GM23248 (cell line): ENCODE data around the gene DPCD. TPM values are rescaled to one million over a fixed set of nuclear protein-coding genes. Genes with fewer than 3 reads are reported as not detected.

Experiments
- DNase-seq: peaks from one replicate; pipeline ENCODE4 v3.0.0-alpha.2; 2015
- H2AFZ ChIP-seq: fragments of 200-600 bp; sonication (generic); 2 replicates; pipeline ENCODE4 v1.6.1; 2016; ENCODE audit warnings: antibody characterized with exemption
- H3F3A ChIP-seq: fragments of 200-600 bp; sonication (generic); 2 replicates; pipeline ENCODE4 v1.6.1; 2016; ENCODE audit warnings: mild to moderate bottlenecking, antibody characterized with exemption, mixed run types; ENCODE audit not compliant: insufficient read depth
- H3K27ac ChIP-seq: fragments of 200-600 bp; sonication (generic); 2 replicates; pipeline ENCODE4 v1.5.1; 2016; ENCODE audit warnings: mild to moderate bottlenecking
- H3K27me3 ChIP-seq: fragments of 200-600 bp; sonication (generic); replicated peaks from 2 replicates; pipeline ENCODE4 v1.6.1; 2016; ENCODE audit warnings: mild to moderate bottlenecking; ENCODE audit not compliant: insufficient read depth
- H3K36me3 ChIP-seq: fragments of 200-600 bp; sonication (generic); 2 replicates; pipeline ENCODE4 v1.6.1; 2016; ENCODE audit warnings: low read depth, mild to moderate bottlenecking
- H3K4me1 ChIP-seq: fragments of 200-600 bp; sonication (generic); 2 replicates; pipeline ENCODE4 v1.6.1; 2016; ENCODE audit warnings: mild to moderate bottlenecking; ENCODE audit not compliant: insufficient read depth
- H3K4me2 ChIP-seq: fragments of 200-600 bp; sonication (generic); one replicate; pipeline ENCODE4 v1.6.1; 2016; ENCODE audit warnings: mild to moderate bottlenecking; ENCODE audit not compliant: unreplicated experiment
- H3K4me3 ChIP-seq: fragments of 200-600 bp; sonication (generic); 2 replicates; pipeline ENCODE4 v1.5.1; 2016; ENCODE audit warnings: mild to moderate bottlenecking
- H3K79me2 ChIP-seq: fragments of 200-600 bp; sonication (generic); 2 replicates; pipeline ENCODE4 v1.6.1; 2016; ENCODE audit warnings: mild to moderate bottlenecking; ENCODE audit not compliant: insufficient read depth
- H3K9ac ChIP-seq: fragments of 200-600 bp; sonication (generic); 2 replicates; pipeline ENCODE4 v1.6.1; 2016; ENCODE audit warnings: mild to moderate bottlenecking
- H3K9me2 ChIP-seq: fragments of 200-600 bp; sonication (generic); 2 replicates; pipeline ENCODE4 v1.6.1; 2016; ENCODE audit warnings: mixed run types, mild to moderate bottlenecking, moderate library complexity; ENCODE audit not compliant: insufficient read depth
- H3K9me3 ChIP-seq: fragments of 200-600 bp; sonication (generic); one replicate; pipeline ENCODE4 v1.6.1; 2017; ENCODE audit warnings: low read depth
- H4K20me1 ChIP-seq: fragments of 200-600 bp; sonication (generic); 2 replicates; pipeline ENCODE4 v1.6.0; 2016; ENCODE audit not compliant: insufficient read depth
- EZH2 ChIP-seq: fragments of 200-600 bp; sonication (generic); IDR thresholded peaks from 2 replicates; pipeline ENCODE4 v1.6.1; 2018; ENCODE audit warnings: antibody characterized with exemption, mild to moderate bottlenecking; ENCODE audit not compliant: insufficient read depth, poor library complexity, severe bottlenecking
- EZH2phosphoT487 ChIP-seq: fragments of 200-600 bp; sonication (generic); IDR thresholded peaks from 2 replicates; pipeline ENCODE4 v1.6.1; 2018; ENCODE audit warnings: antibody characterized with exemption, moderate library complexity, mild to moderate bottlenecking, low read depth; ENCODE audit not compliant: insufficient read depth
- WGBS, 2 experiments: methylation state at CpG; one replicate each; pipeline ENCODE4 v1.1.6; 2015 to 2017; ENCODE audit warnings: low lambda C conversion rate in 2 of 2, low coverage in 1 of 2; ENCODE audit errors: missing lambda C conversion rate in 2 of 2; 5-methylcytosine and 5-hydroxymethylcytosine counted together
- in situ Hi-C: fragments of 300-500 bp; cut with MboI; formaldehyde crosslinking; loops from 2 replicates; pipeline ENCODE4 v1.15.0; 2020
- polyA plus RNA-seq: library from polyadenylated mRNA; unstranded; fragments of >200 nt; fragmentation: Nextera tagmentation; extraction: Ambion mirVana; gene quantifications from 2 replicates; pipeline ENCODE4 v1.2.1, GENCODE V29; 2016
- total RNA-seq: library from RNA; depleted of rRNA; stranded (reverse); fragments of >200 nt; shearing (Covaris generic); gene quantifications from 2 replicates; pipeline ENCODE4 v1.2.3, GENCODE V29; 2014

Gene DPCD
- total and polyA plus RNA-seq, 2 experiments from 2014 or later: 57.9 to 59.9 TPM

- Histone ChIP-seq H3K4me3 (no peak overlapping the region), H3K9me2 (no peaks in the 10 kb centered on the region), H2AFZ (no peak overlapping the region), H3K27me3 (no peaks in the 10 kb centered on the region), H3K36me3 (no peaks in the 10 kb centered on the region), H3K27ac (no peak overlapping the region), H3K4me1 (no peaks in the 10 kb centered on the region), H3F3A (no peaks in the 10 kb centered on the region), H4K20me1 (no peaks in the 10 kb centered on the region), H3K79me2 (no peaks in the 10 kb centered on the region), H3K4me2 (no peak overlapping the region), H3K9me3 (no peaks in the 10 kb centered on the region), H3K9ac (no peak overlapping the region)
- 86% methylated on average over 13 of the region's 13 CpGs for WGBS, 2 experiments
- no peak for DNase-seq
- in situ Hi-C loops: no loop called here
- TF ChIP-seq EZH2phosphoT487 (no peak), EZH2 (no peak)
These were observed 9.2 kb upstream of the DPCD start for GRCh38 chr10:101578803-101579515.

DNA sequence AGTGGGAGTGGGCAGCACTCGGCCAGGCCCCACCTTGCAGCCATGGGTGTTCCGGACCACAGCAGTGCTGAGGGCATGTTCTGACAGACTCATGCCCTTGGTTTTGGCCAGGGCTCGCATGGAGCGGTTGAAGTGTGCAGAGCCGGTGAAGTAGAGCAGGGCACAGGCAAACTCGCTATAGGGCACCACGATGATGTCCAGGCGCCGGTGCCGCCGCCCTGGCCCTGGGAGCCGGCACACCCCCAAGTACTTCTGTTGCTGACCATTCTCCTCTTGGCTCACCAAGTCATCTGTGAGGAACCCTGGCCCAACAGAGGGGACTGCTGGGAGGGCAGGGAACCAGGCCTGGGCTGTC is 8.6 kb upstream of the DPCD start:
- no peaks in the 10 kb centered on the region for H3K4me1 ChIP-seq
- in situ Hi-C loops: no loop called here
- H2AFZ ChIP-seq: no peak overlapping the region
- no peaks in the 10 kb centered on the region for H3K9me2 ChIP-seq
- no peak overlapping the region for H3K4me3 ChIP-seq
- no peak overlapping the region for H3K9ac ChIP-seq
- H3K9me3 ChIP-seq: no peaks in the 10 kb centered on the region
- H4K20me1 ChIP-seq: no peaks in the 10 kb centered on the region
- no peaks in the 10 kb centered on the region for H3K79me2 ChIP-seq
- H3F3A ChIP-seq: no peaks in the 10 kb centered on the region
- H3K36me3 ChIP-seq: no peaks in the 10 kb centered on the region
- H3K27ac ChIP-seq: no peak overlapping the region
- WGBS, 2 experiments: 93 to 94% methylated on average over 12 of the region's 12 CpGs
- no peak overlapping the region for H3K4me2 ChIP-seq
- TF ChIP-seq EZH2 (no peak), EZH2phosphoT487 (no peak)
- DNase-seq: no peak
- H3K27me3 ChIP-seq: no peaks in the 10 kb centered on the region

- in situ Hi-C loops: no loop called here
- no peaks in the 10 kb centered on the region for H3K27me3 ChIP-seq
- no peak for DNase-seq
- no peak overlapping the region for H3K4me3 ChIP-seq
- no peak for TF ChIP-seq EZH2phosphoT487
- no peak for TF ChIP-seq EZH2
- H3K9me2 ChIP-seq: no peaks in the 10 kb centered on the region
- H3K36me3 ChIP-seq: no peaks in the 10 kb centered on the region
- no peaks in the 10 kb centered on the region for H3K4me1 ChIP-seq
- no peak overlapping the region for H3K4me2 ChIP-seq
- H2AFZ ChIP-seq: no peak overlapping the region
- H3K9ac ChIP-seq: no peak overlapping the region
- H3F3A ChIP-seq: no peaks in the 10 kb centered on the region
- H3K27ac ChIP-seq: no peak overlapping the region
- H3K9me3 ChIP-seq: no peaks in the 10 kb centered on the region
- no peaks in the 10 kb centered on the region for H3K79me2 ChIP-seq
- H4K20me1 ChIP-seq: no peaks in the 10 kb centered on the region
- 81 to 86% methylated on average over 10 of the region's 10 CpGs for WGBS, 2 experiments
These were observed 7.4 kb upstream of the DPCD start for GRCh38 chr10:101580486-101581399.

GRCh38 chr10:101585841-101586240 is 2.3 kb upstream of the DPCD start:
- DNase-seq: no peak
- H3K9me3 ChIP-seq: no peaks in the 10 kb centered on the region
- H3K79me2 ChIP-seq: peaks cover 44% of the 10 kb centered on the region
- no peak overlapping the region for H2AFZ ChIP-seq
- H3K9ac ChIP-seq: no peak overlapping the region
- H3K27me3 ChIP-seq: no peaks in the 10 kb centered on the region
- no peaks in the 10 kb centered on the region for H3K9me2 ChIP-seq
- H3K4me1 ChIP-seq: peaks cover 13% of the 10 kb centered on the region; the same call in 1 of the 2 replicates
- in situ Hi-C loops: no loop called here
- H3K27ac ChIP-seq: no peak overlapping the region
- 91 to 93% methylated on average over 9 of the region's 9 CpGs for WGBS, 2 experiments
- H3F3A ChIP-seq: 0 out of 2 replicates have a peak, but pooled peaks cover 3% of the 10 kb centered on the region
- H4K20me1 ChIP-seq: no peaks in the 10 kb centered on the region
- no peak overlapping the region for H3K4me3 ChIP-seq
- TF ChIP-seq EZH2phosphoT487: no peak
- TF ChIP-seq EZH2: no peak
- no peaks in the 10 kb centered on the region for H3K36me3 ChIP-seq
- H3K4me2 ChIP-seq: no peak overlapping the region
